Stimulated activated CD4-positive, alpha-beta T cell treated with anti-CD3 and anti-CD28 coated beads, Interleukin-1b, Interleukin-23, amount 100 ng/mL, for 4 hours (primary cell): ENCODE data around the gene MRAS.

ENCODE experiments used
- DNase-seq, 2 donors: peaks; one replicate each; pipeline ENCODE4 v3.0.0-alpha.2; 2020; ENCODE audit warnings: low read depth in 2 of 2

The MRAS gene

GRCh38 chr3:138347960-138348753 is at the start of gene MRAS:
Gene MRAS (plus strand): TSS chr3:138348579. CDS start chr3:138372884, 24,305 bp downstream.
- peak in 1 of 2 donors; percentile 24 for DNase-seq

- no peak for DNase-seq
Measured at GRCh38 chr3:138300647-138301046, 47.7 kb upstream of the MRAS start.

- DNase-seq, result no peak
Measured at GRCh38 chr3:138303474-138303873, 44.9 kb upstream of the MRAS start.

GRCh38 chr3:138307899-138308298 is 40.5 kb upstream of the MRAS start:
- DNase-seq, result no peak

GRCh38 chr3:138308783-138309182 is 39.6 kb upstream of the MRAS start:
- no peak for DNase-seq

- DNase-seq, result no peak
Measured at GRCh38 chr3:138310494-138310893, 37.9 kb upstream of the MRAS start.

GRCh38 chr3:138314751-138315150 is 33.6 kb upstream of the MRAS start:
- DNase-seq, result no peak

GRCh38 chr3:138317687-138318086 is 30.7 kb upstream of the MRAS start:
- no peak for DNase-seq

GRCh38 chr3:138323971-138324370 is 24.4 kb upstream of the MRAS start:
- no peak for DNase-seq

- no peak for DNase-seq
Measured at GRCh38 chr3:138325990-138326389, 22.4 kb upstream of the MRAS start.

- DNase-seq, result no peak
Measured at GRCh38 chr3:138326866-138327595, 21.3 kb upstream of the MRAS start.

GRCh38 chr3:138327831-138328230 is 20.5 kb upstream of the MRAS start:
- DNase-seq, result no peak

- DNase-seq, result no peak
Measured at GRCh38 chr3:138328341-138328740, 20.0 kb upstream of the MRAS start.

GRCh38 chr3:138329127-138329983 is 19.0 kb upstream of the MRAS start, which contains the start of gene NME9:
Gene NME9 (minus strand): TSS chr3:138329851. CDS start chr3:138329335, 516 bp downstream.
- DNase-seq, result peak; percentile 80 to 81

- no peak for DNase-seq
Measured at GRCh38 chr3:138329984-138330293, 18.4 kb upstream of the MRAS start.

- no peak for DNase-seq
Measured at GRCh38 chr3:138331143-138331894, 17.1 kb upstream of the MRAS start.

- no peak for DNase-seq
Measured at GRCh38 chr3:138332472-138333073, 15.8 kb upstream of the MRAS start.

GRCh38 chr3:138334608-138335007 is 13.8 kb upstream of the MRAS start:
- DNase-seq, result no peak

- DNase-seq, result no peak
Measured at GRCh38 chr3:138336454-138336999, 11.9 kb upstream of the MRAS start.

- DNase-seq, result no peak
Measured at GRCh38 chr3:138338244-138338643, 10.1 kb upstream of the MRAS start.

GRCh38 chr3:138338811-138339210 is 9.6 kb upstream of the MRAS start:
- no peak for DNase-seq
